ENCODE results near the gene B4GALT5.
A peak's percentile ranks its signal among the peaks of the same experiment; 100 is the strongest.
"Not testable (repeated sequence)": the region's sequence is repeated elsewhere in the genome, so short reads cannot be mapped to it uniquely, and the experiment has no call there.

Gene B4GALT5

DNA sequence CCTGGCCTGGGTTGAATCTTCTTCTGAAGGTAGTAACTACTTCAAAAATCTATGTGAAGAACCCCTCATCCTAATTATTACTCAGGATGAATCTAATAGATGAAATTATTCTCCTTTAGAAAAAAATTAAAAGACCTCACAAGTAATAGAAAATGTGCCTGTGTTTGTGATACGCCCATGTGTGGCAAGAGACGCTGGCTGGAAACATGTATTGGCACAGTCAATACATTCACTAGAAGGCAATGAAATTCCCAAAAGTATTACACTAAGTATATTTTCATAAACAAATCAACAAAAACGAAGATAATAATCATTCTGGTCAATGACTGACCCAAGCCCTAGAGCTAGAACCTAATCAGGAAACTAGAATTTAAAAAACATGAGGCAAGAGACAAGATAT is 64.0 kb downstream of the B4GALT5 start:
- DNase-seq: no peak

- no peak for DNase-seq
Measured at GRCh38 chr20:49647550-49647949, 66.1 kb downstream of the B4GALT5 start.

- DNase-seq: no peak
Measured at GRCh38 chr20:49646528-49646927, 67.2 kb downstream of the B4GALT5 start.

- DNase-seq: no peak
Measured at GRCh38 chr20:49646126-49646525, 67.6 kb downstream of the B4GALT5 start.

- no peak for DNase-seq
Measured at GRCh38 chr20:49644980-49645565, 68.6 kb downstream of the B4GALT5 start.

DNA sequence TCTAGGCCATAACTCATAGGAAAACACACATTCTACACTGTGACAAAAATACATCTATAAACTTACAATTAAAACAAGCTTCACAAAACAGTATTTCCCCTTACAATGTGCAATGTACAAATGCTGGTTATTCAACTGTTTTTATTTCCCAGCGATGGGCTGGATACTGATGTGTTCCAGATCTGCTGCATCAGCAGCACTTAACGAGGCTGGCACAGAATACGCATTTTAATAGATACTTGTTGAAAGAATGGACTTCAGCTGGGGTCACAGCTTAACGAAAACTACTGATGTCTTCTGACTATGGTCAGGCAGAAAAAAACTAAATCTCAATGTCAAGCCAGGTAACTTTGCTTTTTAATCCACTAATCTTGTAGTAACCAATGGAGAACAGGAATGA is 70.9 kb downstream of the B4GALT5 start:
- no peak for DNase-seq

- DNase-seq: peak; percentile 92
Measured at GRCh38 chr20:49641683-49642656, 71.7 kb downstream of the B4GALT5 start.

DNA sequence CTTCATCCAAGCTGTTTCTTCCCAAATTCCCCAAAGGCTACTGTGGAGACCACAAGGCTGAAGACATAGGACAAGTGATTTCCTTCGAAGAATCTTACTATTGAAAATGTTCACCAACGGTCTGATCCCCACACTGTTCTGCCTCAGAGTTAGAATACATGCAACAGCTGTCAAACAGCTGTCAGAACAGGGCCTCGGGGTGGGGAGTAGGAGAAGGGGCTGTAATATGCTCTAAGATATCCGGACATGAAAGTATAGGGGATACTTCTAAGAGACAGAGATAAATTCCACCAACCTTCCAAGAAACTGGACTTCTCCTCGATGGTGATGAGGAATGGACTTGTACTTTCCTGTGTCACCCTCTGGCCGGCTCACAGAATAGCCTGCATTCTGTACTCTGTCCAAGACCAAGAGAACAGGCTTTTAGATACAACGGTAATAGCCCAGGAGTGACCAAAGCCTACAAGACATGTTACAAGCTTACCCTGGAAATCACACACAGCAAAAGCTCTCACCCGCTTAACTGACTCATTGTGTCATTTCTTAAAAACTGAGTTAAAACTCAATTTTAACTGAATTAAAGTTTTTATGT is 76.5 kb downstream of the B4GALT5 start:
- DNase-seq: no peak

DNA sequence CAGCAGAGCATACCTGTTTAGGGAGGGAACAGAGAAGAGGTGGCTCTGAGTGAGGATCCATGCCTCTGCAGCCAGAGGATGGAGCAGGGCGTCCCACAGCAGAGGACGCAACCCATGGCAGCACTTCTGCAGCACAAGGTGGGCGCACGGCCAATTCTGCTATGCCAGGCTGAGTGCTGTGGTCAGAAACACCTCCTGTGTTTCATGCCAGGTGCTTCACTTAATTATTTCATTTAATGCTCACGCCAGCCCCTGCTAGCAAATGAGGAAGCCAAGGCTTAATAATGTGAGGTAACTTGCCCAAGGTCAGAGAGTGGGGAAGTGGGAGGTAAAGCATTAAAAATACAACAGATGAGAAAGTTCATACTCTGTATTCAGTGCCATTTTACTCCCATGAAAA is 77.2 kb downstream of the B4GALT5 start:
- peak; percentile 74 for DNase-seq

DNA sequence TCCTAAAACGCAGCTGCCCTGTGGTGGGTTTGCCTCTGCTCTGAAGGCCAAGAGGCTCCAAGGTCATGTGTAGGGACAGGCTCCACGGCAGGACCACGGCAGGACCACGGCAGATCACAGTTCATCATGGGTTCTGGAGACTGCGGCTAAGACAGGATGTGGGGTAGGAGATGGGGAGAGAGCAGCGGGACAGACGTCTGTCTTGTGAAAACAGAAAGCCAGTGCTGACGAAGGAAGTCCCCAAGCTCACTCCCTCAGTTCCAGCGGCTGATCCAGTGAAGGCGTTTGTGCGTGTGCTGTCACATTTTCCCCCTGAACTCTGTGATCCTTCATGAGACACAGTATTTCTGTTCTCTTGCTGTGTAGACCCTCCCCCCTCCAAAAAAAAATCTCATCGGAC is 77.8 kb downstream of the B4GALT5 start:
- DNase-seq: no peak

DNA sequence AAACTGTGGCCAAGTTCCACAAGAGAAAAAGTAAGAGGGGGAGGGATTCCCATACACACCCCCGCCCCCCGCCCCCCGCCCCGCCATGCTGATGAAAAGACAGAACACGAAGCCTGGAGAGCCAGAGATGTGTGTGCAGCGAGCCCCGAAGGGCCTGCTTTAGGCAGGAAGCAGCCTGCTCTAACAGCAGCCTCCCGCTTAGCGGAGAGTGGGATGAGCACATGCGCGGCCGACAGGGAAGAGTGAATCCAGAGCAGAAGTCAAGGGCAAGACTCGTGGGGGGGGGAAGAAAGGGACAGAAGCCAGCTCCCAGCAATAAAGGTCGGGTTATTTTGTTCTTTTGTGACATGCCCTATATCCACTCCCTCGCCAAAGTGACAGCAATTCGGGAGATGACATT is 78.5 kb downstream of the B4GALT5 start:
- no peak for DNase-seq

GRCh38 chr20:49634116-49634515 is 79.6 kb downstream of the B4GALT5 start:
- DNase-seq: no peak

- DNase-seq: no peak
Measured at GRCh38 chr20:49633643-49634042, 80.0 kb downstream of the B4GALT5 start.

DNA sequence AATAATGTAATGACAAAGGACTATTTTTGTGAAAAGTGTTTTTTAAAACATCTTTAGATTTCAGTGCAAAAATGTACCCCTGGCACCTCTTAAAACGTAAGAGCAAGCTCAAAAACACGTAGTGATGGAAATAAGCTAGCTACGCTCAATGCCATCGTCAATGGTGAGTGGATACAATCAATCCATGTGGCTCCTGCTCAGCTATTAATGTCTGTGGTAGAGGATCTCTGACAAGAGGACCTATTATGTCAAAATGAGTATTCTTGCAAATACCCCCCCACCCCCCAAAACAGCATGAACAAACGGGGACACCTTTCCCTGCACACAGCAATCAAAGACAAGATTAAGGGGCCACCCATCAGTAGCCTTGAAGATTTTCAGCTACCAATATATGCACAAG is 80.7 kb downstream of the B4GALT5 start:
- DNase-seq: no peak

GRCh38 chr20:49631856-49632418 is 81.7 kb downstream of the B4GALT5 start:
- DNase-seq: no peak

DNA sequence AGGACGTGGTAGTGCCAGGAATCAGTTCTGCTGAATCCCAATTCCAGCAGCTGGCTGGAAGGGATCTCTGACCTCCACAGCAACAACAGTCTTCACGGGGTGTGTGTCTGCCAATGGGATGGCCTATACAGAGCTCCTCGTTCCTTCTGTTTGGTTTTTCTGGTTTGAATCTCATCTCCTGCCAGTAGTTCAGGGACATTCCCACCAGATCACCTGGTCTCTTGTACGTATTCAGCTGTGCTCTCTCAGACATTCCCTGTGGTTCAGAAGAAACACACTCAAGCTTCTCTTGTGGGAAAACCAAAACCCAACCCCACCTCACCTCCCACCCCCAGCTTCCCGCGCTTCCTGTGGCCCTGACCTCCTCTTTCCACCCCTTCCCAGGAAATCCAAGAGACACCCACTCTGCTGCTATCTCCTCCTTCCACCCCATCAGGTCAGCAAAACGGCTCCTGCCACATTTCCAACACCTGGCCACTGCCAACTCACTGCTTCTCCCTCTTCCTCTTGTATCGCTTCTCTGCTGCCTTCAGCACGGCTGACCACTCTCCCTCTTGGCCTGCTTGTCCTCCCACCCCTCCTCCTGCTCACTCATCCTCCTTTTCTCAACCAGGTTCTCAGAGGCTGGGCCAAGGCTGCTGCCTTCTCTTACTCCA is 82.5 kb downstream of the B4GALT5 start:
- no peak for DNase-seq

GRCh38 chr20:49630396-49630951 is 83.2 kb downstream of the B4GALT5 start:
- no peak for DNase-seq

- DNase-seq: no peak
Measured at GRCh38 chr20:49629606-49630005, 84.1 kb downstream of the B4GALT5 start.

DNA sequence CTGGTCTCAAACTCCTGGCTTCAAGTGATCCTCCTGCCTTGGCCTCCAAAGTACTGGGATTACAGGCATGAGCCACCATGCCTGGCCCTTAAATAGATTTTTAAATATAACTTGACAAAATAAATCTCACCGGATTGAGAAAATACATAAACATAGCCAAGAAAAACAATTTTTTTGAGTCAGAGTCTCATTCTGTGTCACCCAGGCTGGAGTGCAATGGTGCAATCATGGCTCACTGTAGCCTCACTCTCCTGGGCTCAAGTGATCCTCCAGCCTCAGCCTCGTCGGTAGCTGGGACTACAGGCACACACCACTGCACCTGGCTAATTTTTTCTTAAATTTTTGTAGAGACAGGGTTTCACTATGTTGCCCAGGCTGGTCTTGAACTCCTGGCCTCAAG is 85.4 kb downstream of the B4GALT5 start:
- DNase-seq: not testable (repeated sequence)

GRCh38 chr20:49627329-49627761 is 86.3 kb downstream of the B4GALT5 start:
- DNase-seq: no peak

- not testable (repeated sequence) for DNase-seq
Measured at GRCh38 chr20:49624988-49625387, 88.7 kb downstream of the B4GALT5 start.

DNA sequence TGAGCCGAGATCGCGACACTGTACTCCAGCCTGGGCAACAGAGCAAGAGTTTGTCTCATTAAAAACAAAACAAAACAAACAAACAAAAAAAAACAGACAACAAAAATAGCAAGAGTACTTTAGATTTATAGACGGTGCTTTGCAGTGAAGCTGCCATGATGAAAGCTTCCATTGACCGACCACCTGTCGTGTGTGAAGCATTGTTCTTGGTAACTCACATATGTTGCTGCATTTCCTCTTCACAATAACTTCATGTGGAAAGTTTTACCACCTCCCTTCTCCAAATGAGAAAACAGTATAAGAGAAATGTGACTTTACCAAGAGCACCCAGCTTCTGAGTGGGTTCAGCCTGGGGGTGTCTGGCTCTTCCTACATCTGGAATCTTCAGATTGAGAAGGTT is 89.4 kb downstream of the B4GALT5 start:
- no peak for DNase-seq

- DNase-seq: no peak
Measured at GRCh38 chr20:49622243-49622642, 91.4 kb downstream of the B4GALT5 start.
